IMR-90 (cell line): ENCODE results near the gene TCP11. TPM values are rescaled to one million over a fixed set of nuclear protein-coding genes. Genes with fewer than 3 reads are reported as not detected.

Experiments used
- ATAC-seq: fragments of 200-7000 bp; cut with Tn5 transposase; 2 replicates; pipeline ENCODE4 v1.9.1; 2020; ENCODE audit warnings: low read depth, mild to moderate bottlenecking, moderate library complexity
- BruUV-seq: library from RNA; stranded (reverse); fragments of 400-500 nt; replicated peaks from 2 replicates; lab custom pipeline; 2021; lab: Mats Ljungman, UMichigan
- CTCF ChIA-PET: fragments of 300-600 bp; formaldehyde crosslinking; extraction: SDS; loops from one replicate; lab custom pipeline; 2021; ENCODE audit warnings: antibody characterized with exemption; lab: Yijun Ruan, JAX
- POLR2A ChIA-PET: fragments of 300-600 bp; sonication (Branson Sonifier 250); formaldehyde crosslinking; loops from one replicate; lab custom pipeline; 2022; ENCODE audit warnings: antibody characterized with exemption; ENCODE audit not compliant: unreplicated experiment; lab: Charles Lee
- DNase-seq: peaks from one replicate; pipeline ENCODE4 v3.0.0; 2013
- H2AFZ ChIP-seq: replicated peaks from 2 replicates; pipeline ENCODE3; 2013; ENCODE audit warnings: low read length, mild to moderate bottlenecking; ENCODE audit not compliant: poor library complexity
- H2AK5ac ChIP-seq: 2 replicates; pipeline ENCODE4 v1.6.1; 2013; ENCODE audit warnings: low read depth, low read length, inconsistent platforms
- H2AK9ac ChIP-seq: replicated peaks from 2 replicates; pipeline ENCODE3; 2013; ENCODE audit warnings: mild to moderate bottlenecking, low read depth, low read length, moderate library complexity; ENCODE audit not compliant: poor library complexity
- H2BK120ac ChIP-seq: 2 replicates; pipeline ENCODE4 v1.6.1; 2013; ENCODE audit warnings: low read depth, low read length, inconsistent platforms
- H2BK15ac ChIP-seq: 3 replicates; pipeline ENCODE4 v1.6.1; 2013; ENCODE audit warnings: low read depth, low read length, inconsistent platforms
- H2BK20ac ChIP-seq: 2 replicates; pipeline ENCODE4 v1.6.1; 2013; ENCODE audit warnings: low read depth, mild to moderate bottlenecking, inconsistent platforms, low read length, moderate library complexity
- H2BK5ac ChIP-seq: 2 replicates; pipeline ENCODE4 v1.6.1; 2013; ENCODE audit warnings: mild to moderate bottlenecking, low read depth, low read length, inconsistent platforms; ENCODE audit not compliant: poor library complexity, severe bottlenecking
- H3K14ac ChIP-seq: replicated peaks from 2 replicates; pipeline ENCODE4 v1.6.1; 2013; ENCODE audit warnings: low read depth, low read length, inconsistent platforms
- H3K18ac ChIP-seq: 2 replicates; pipeline ENCODE4 v1.6.1; 2013; ENCODE audit warnings: low read depth, low read length, control low read depth
- H3K23ac ChIP-seq: 2 replicates; pipeline ENCODE4 v1.6.1; 2013; ENCODE audit warnings: low read depth, low read length, inconsistent platforms
- H3K27ac ChIP-seq: 2 replicates; pipeline ENCODE4 v1.5.1; 2013; ENCODE audit warnings: mild to moderate bottlenecking, control low read depth, low read length; ENCODE audit not compliant: insufficient read depth
- H3K27me3 ChIP-seq: 2 replicates; pipeline ENCODE4 v1.6.1; 2013; ENCODE audit warnings: low read length; ENCODE audit not compliant: control insufficient read depth, insufficient read depth
- H3K36me3 ChIP-seq: 2 replicates; pipeline ENCODE4 v1.6.1; 2013; ENCODE audit warnings: low read length, mixed read lengths; ENCODE audit not compliant: control insufficient read depth, insufficient read depth
- H3K4ac ChIP-seq: 2 replicates; pipeline ENCODE4 v1.6.1; 2013; ENCODE audit warnings: low read depth, low read length, inconsistent platforms
- H3K4me1 ChIP-seq: 2 replicates; pipeline ENCODE4 v1.6.1; 2013; ENCODE audit warnings: low read length, mixed read lengths; ENCODE audit not compliant: control insufficient read depth, insufficient read depth
- H3K4me2 ChIP-seq: 2 replicates; pipeline ENCODE4 v1.6.1; 2013; ENCODE audit warnings: low read depth, mild to moderate bottlenecking, control low read depth, low read length, moderate library complexity
- H3K4me3 ChIP-seq: 2 replicates; pipeline ENCODE4 v1.5.1; 2013; ENCODE audit warnings: low read depth, mild to moderate bottlenecking, control low read depth, low read length, moderate library complexity; ENCODE audit not compliant: insufficient read depth
- H3K56ac ChIP-seq: 2 replicates; pipeline ENCODE4 v1.6.1; 2013; ENCODE audit warnings: low read length, inconsistent platforms; ENCODE audit not compliant: insufficient read depth; ENCODE audit errors: extremely low read depth
- H3K79me1 ChIP-seq, 2 experiments: 2 replicates each; pipeline ENCODE4 v1.6.1; 2013; ENCODE audit warnings: low read length in 2 of 2, inconsistent platforms in 1 of 2, low read depth in 1 of 2
- H3K9ac ChIP-seq: 2 replicates; pipeline ENCODE4 v1.6.1; 2013; ENCODE audit warnings: low read depth, low read length, control low read depth
- H3K9me1 ChIP-seq: 2 replicates; pipeline ENCODE4 v1.6.1; 2013; ENCODE audit warnings: low read length, inconsistent platforms; ENCODE audit not compliant: insufficient read depth
- H3K9me3 ChIP-seq: 2 replicates; pipeline ENCODE4 v1.6.1; 2013; ENCODE audit warnings: low read length; ENCODE audit not compliant: control insufficient read depth, insufficient read depth
- H4K20me1 ChIP-seq: 2 replicates; pipeline ENCODE4 v1.6.1; 2013; ENCODE audit warnings: low read length, inconsistent platforms; ENCODE audit not compliant: insufficient read depth
- H4K5ac ChIP-seq: 2 replicates; pipeline ENCODE4 v1.6.1; 2013; ENCODE audit warnings: mild to moderate bottlenecking, low read depth, low read length, control low read depth
- H4K8ac ChIP-seq, 2 experiments: 2 replicates each; pipeline ENCODE4 v1.6.1; 2013; ENCODE audit warnings: low read depth in 2 of 2, low read length in 2 of 2, control low read depth in 1 of 2, inconsistent platforms in 1 of 2
- H4K91ac ChIP-seq: 2 replicates; pipeline ENCODE4 v1.6.1; 2013; ENCODE audit warnings: low read depth, low read length, inconsistent platforms; ENCODE audit not compliant: insufficient read depth
- BHLHE40 ChIP-seq: fragments of 150-350 bp; IDR thresholded peaks from 2 replicates; pipeline ENCODE4 v1.6.1; 2016; ENCODE audit warnings: mild to moderate bottlenecking, low read depth, low read length
- CEBPB ChIP-seq: IDR thresholded peaks from 2 replicates; pipeline ENCODE4 v1.6.1; 2012; ENCODE audit warnings: low read depth, low read length, improper control_type of control experiment
- CHD1 ChIP-seq: IDR thresholded peaks from 2 replicates; pipeline ENCODE4 v1.6.1; 2012; ENCODE audit warnings: low read depth, low read length, improper control_type of control experiment
- ELK1 ChIP-seq: fragments of 150-350 bp; IDR thresholded peaks from 2 replicates; pipeline ENCODE4 v1.6.1; 2016; ENCODE audit warnings: low read depth, mild to moderate bottlenecking, low read length, moderate library complexity, borderline replicate concordance
- FOS ChIP-seq: fragments of 150-350 bp; IDR thresholded peaks from 2 replicates; pipeline ENCODE4 v1.6.1; 2016; ENCODE audit warnings: low read depth, low read length
- MAFK ChIP-seq: IDR thresholded peaks from 2 replicates; pipeline ENCODE4 v1.6.1; 2012; ENCODE audit warnings: low read depth, low read length, improper control_type of control experiment
- MAZ ChIP-seq: IDR thresholded peaks from 2 replicates; pipeline ENCODE4 v1.6.1; 2012; ENCODE audit warnings: low read depth, mild to moderate bottlenecking, low read length, improper control_type of control experiment, moderate library complexity, borderline replicate concordance
- MXI1 ChIP-seq: IDR thresholded peaks from 2 replicates; pipeline ENCODE4 v1.6.1; 2012; ENCODE audit warnings: low read depth, mild to moderate bottlenecking, low read length, moderate library complexity, borderline replicate concordance
- NFE2L2 ChIP-seq: fragments of 150-350 bp; IDR thresholded peaks from 2 replicates; pipeline ENCODE4 v1.6.1; 2016; ENCODE audit warnings: low read depth, mild to moderate bottlenecking, low read length
- POLR2A ChIP-seq: IDR thresholded peaks from 2 replicates; pipeline ENCODE4 v1.6.1; 2012; ENCODE audit warnings: mild to moderate bottlenecking, low read depth, low read length
- RAD21 ChIP-seq: IDR thresholded peaks from 2 replicates; pipeline ENCODE4 v1.6.1; 2012; ENCODE audit warnings: low read length, improper control_type of control experiment
- RCOR1 ChIP-seq: IDR thresholded peaks from 2 replicates; pipeline ENCODE4 v1.6.1; 2012; ENCODE audit warnings: mild to moderate bottlenecking, low read length, improper control_type of control experiment; ENCODE audit not compliant: insufficient replicate concordance
- RFX5 ChIP-seq: IDR thresholded peaks from 2 replicates; pipeline ENCODE4 v1.8.0; 2012; ENCODE audit warnings: low read depth, mild to moderate bottlenecking, low read length, moderate library complexity
- SMC3 ChIP-seq: fragments of 150-350 bp; IDR thresholded peaks from 2 replicates; pipeline ENCODE4 v1.6.1; 2016; ENCODE audit warnings: low read depth, mild to moderate bottlenecking, antibody characterized with exemption, low read length, moderate library complexity
- USF2 ChIP-seq: fragments of 150-350 bp; IDR thresholded peaks from 2 replicates; pipeline ENCODE4 v1.6.1; 2017; ENCODE audit warnings: mild to moderate bottlenecking, antibody characterized with exemption, low read length, low read depth
- WGBS, 2 experiments: methylation state at CpG; one replicate each; pipeline versions ENCODE4 v1.1.5 to v1.1.7; 2013; ENCODE audit warnings: missing lambda C conversion rate in 2 of 2; ENCODE audit not compliant: insufficient read length in 1 of 2; ENCODE audit errors: extremely low coverage in 2 of 2; 5-methylcytosine and 5-hydroxymethylcytosine counted together
- dilution Hi-C: fragments of 300-500 bp; cut with HindIII; formaldehyde crosslinking; loops from one replicate; pipeline ENCODE4 v1.14.3; 2018; ENCODE audit warnings: low sequenced_read_pairs; ENCODE audit not compliant: unreplicated experiment
- in situ Hi-C: fragments of 300-500 bp; cut with MboI; formaldehyde crosslinking; loops from 3 replicates; pipeline ENCODE4 v1.14.3; 2019; ENCODE audit warnings: low sequenced_read_pairs, inconsistent platforms, mixed read lengths
- intact Hi-C: fragments of 100-400 bp; cut with micrococcal nuclease; formaldehyde crosslinking; loops from 2 replicates; pipeline ENCODE4 v1.10.0; 2022
- polyA plus RNA-seq, 3 experiments: library from polyadenylated mRNA; depleted of rRNA; stranded (reverse); fragments of >200 nt; gene quantifications; 2 replicates each; pipeline ENCODE4 v1.2.3, GENCODE V29; 2012; ENCODE audit warnings: low replicate concordance in 1 of 3
- total RNA-seq: library from RNA; depleted of rRNA; stranded (reverse); fragments of >200 nt; gene quantifications from 2 replicates; pipeline ENCODE4 v1.2.3, GENCODE V29; 2012
- TF ChIP-seq, protein P1 (sequence below): conservative IDR thresholded peaks from 2 replicates; pipeline ENCODE4 v1.5.1; 2012; ENCODE audit warnings: mild to moderate bottlenecking, low read depth, low read length, improper control_type of control experiment

The TCP11 gene
- total and polyA plus RNA-seq, 2 of the 4 experiments (the other 2 are of a cell fraction) = 0.34 to 0.36 TPM

DNA sequence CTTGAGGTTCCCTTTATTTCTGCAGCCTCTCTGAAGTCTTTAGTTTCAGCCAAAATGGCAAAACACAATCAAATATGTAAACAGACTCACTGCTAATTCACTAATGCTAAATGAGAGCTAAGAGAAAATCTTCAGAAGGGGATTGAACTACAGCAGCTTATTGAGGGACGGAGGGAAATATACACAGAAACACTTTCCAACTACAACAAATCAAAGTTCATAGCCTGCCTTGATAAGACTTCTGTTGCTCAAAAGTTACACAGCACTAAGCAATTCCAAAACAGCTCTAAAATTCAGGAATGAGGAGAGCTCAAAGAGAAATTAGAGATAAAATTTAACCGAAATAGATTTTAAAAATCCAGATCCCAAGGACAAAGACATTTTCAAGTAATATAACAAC lies 1.7 kb downstream of the TCP11 start:
- Histone ChIP-seq H2AK9ac (no peak overlapping the region), H4K91ac (no peak overlapping the region), H2AK5ac (no peak overlapping the region), H3K18ac (no peak overlapping the region), H3K27ac (no peak overlapping the region), H3K4me2 (no peak overlapping the region), H3K56ac (no peak overlapping the region), H4K5ac (no peak overlapping the region), H2BK20ac (no peak overlapping the region), H3K9me3 (no peaks in the 10 kb centered on the region), H3K14ac (no peak overlapping the region), H3K23ac (no peak overlapping the region), H2AFZ (no peak overlapping the region), H4K8ac (no peak overlapping the region), H2BK15ac (no peak overlapping the region), H4K20me1 (no peaks in the 10 kb centered on the region), H3K9me1 (no peaks in the 10 kb centered on the region), H2BK5ac (no peak overlapping the region), H2BK120ac (no peak overlapping the region), H3K9ac (no peak overlapping the region), H3K4ac (no peak overlapping the region), H3K36me3 (no peaks in the 10 kb centered on the region), H3K4me3 (no peak overlapping the region), H3K27me3 (no peaks in the 10 kb centered on the region), H3K4me1 (peaks cover 2% of the 10 kb centered on the region; the same call in 1 of the 2 replicates), H3K79me1 (no peaks in the 10 kb centered on the region)
- ChIA-PET CTCF (interaction anchor here (0.6 to 1.7 kb wide), 13 partner anchors 11 to 348 kb away, joined by 3 to 10 read pairs (median 4); partner anchors contain the start of genes ANKS1A and BLTP3A), POLR2A (no interaction called here)
- WGBS, 2 experiments = no CpG with 5 or more reads among the region's 2 CpGs
- ATAC-seq (no peak), DNase-seq (no peak)
- intact Hi-C loops (no loop called here), in situ Hi-C loops (loop anchor here (5.0 to 25.0 kb wide), 2 partner anchors 152 to 977 kb away; no protein-coding TSS in a partner anchor), dilution Hi-C loops (no loop called here)
- BruUV-seq = no TSS peak
- TF ChIP-seq MXI1 (no peak), RAD21 (no peak), FOS (no peak), SMC3 (no peak), NFE2L2 (no peak), ELK1 (no peak), CHD1 (no peak), MAFK (no peak), USF2 (no peak), RFX5 (no peak), MAZ (no peak), POLR2A (no peak), BHLHE40 (no peak), CEBPB (no peak), RCOR1 (no peak)
- TF ChIP-seq, protein P1, sequence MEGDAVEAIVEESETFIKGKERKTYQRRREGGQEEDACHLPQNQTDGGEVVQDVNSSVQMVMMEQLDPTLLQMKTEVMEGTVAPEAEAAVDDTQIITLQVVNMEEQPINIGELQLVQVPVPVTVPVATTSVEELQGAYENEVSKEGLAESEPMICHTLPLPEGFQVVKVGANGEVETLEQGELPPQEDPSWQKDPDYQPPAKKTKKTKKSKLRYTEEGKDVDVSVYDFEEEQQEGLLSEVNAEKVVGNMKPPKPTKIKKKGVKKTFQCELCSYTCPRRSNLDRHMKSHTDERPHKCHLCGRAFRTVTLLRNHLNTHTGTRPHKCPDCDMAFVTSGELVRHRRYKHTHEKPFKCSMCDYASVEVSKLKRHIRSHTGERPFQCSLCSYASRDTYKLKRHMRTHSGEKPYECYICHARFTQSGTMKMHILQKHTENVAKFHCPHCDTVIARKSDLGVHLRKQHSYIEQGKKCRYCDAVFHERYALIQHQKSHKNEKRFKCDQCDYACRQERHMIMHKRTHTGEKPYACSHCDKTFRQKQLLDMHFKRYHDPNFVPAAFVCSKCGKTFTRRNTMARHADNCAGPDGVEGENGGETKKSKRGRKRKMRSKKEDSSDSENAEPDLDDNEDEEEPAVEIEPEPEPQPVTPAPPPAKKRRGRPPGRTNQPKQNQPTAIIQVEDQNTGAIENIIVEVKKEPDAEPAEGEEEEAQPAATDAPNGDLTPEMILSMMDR = no peak
